Effector memory CD4-positive, alpha-beta T cell (primary cell): Measurements from ENCODE around the gene BYSL.

Experiments used
- DNase-seq, 3 donors: peaks; one replicate each; pipeline ENCODE4 v3.0.0-alpha.2; 2020
- H3K27ac ChIP-seq: 2 replicates; pipeline ENCODE4 v1.7.0; 2013; ENCODE audit warnings: mild to moderate bottlenecking, low read length, moderate library complexity; ENCODE audit not compliant: insufficient read depth, poor library complexity, severe bottlenecking
- H3K27me3 ChIP-seq: replicated peaks from 2 replicates; pipeline ENCODE4 v1.7.0; 2013; ENCODE audit warnings: mild to moderate bottlenecking, low read length; ENCODE audit not compliant: insufficient read depth, control insufficient read depth, poor library complexity, severe bottlenecking
- H3K36me3 ChIP-seq: 2 replicates; pipeline ENCODE4 v1.7.0; 2013; ENCODE audit warnings: mild to moderate bottlenecking, low read length, moderate library complexity; ENCODE audit not compliant: control insufficient read depth, insufficient read depth
- H3K4me1 ChIP-seq: 2 replicates; pipeline ENCODE4 v1.7.0; 2013; ENCODE audit warnings: low read length, mild to moderate bottlenecking; ENCODE audit not compliant: control insufficient read depth, insufficient read depth, poor library complexity, severe bottlenecking
- H3K4me3 ChIP-seq: 2 replicates; pipeline ENCODE4 v1.7.0; 2013; ENCODE audit warnings: low read length, low read depth, mild to moderate bottlenecking; ENCODE audit not compliant: insufficient read depth, poor library complexity, severe bottlenecking
- H3K9me3 ChIP-seq: 2 replicates; pipeline ENCODE4 v1.7.0; 2013; ENCODE audit warnings: mild to moderate bottlenecking, low read length, moderate library complexity; ENCODE audit not compliant: control insufficient read depth

Gene BYSL

DNA sequence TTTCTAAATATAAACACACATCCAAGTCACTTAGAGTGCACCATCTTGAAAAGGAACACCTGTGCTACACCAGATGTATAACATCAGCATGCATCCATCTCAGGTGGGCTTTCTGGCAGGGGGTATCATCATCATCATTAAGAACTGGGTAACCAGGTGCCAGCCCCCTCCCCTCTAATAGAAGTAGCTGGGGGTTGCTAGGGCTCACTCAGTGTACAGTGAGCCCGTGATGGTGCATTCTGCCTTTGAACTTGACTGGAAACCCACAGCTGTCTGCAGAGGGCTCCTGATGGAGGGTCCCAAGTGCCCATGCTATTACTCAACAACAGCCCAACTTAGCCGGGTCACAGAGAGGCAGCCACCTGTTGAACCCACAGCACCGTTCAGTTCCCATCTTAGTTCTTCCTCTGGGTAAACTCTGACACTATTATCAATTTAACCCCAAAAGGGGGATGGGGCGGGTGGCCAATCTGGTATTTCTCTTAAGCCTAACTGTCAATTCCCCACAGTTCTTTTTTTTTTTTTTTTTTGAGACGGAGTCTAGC is 53.1 kb downstream of the BYSL start:
- Histone ChIP-seq H3K9me3 (no peaks in the 10 kb centered on the region), H3K27ac (no peak overlapping the region), H3K4me1 (peaks cover 30% of the 10 kb centered on the region), H3K27me3 (no peaks in the 10 kb centered on the region), H3K4me3 (no peak overlapping the region), H3K36me3 (peaks cover 13% of the 10 kb centered on the region)
- no peak for DNase-seq

DNA sequence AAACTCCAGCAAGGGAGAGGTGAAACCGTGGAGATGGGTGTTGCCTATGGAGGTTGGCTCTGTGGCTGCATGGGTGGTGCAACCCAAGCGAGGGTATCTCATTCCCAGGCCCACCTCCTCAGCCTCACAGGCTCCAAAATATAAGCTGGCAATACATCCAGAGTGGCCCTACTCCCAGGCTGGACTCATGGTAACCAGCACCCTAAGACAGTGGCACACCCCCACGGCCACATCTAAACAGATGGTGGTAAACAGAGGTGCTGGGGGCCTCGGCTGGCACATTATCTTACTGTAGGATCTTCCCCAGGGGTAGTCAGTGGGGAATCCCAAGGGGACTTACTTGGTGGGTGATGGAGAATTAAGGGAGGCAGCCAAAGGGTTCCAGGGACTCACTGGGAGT is 54.0 kb downstream of the BYSL start:
- H3K9me3 ChIP-seq, result no peaks in the 10 kb centered on the region
- H3K27ac ChIP-seq, result no peak overlapping the region
- peaks cover 36% of the 10 kb centered on the region for H3K4me1 ChIP-seq
- H3K27me3 ChIP-seq, result no peaks in the 10 kb centered on the region
- H3K36me3 ChIP-seq, result peaks cover 13% of the 10 kb centered on the region
- DNase-seq, result no peak
- H3K4me3 ChIP-seq, result no peak overlapping the region

DNA sequence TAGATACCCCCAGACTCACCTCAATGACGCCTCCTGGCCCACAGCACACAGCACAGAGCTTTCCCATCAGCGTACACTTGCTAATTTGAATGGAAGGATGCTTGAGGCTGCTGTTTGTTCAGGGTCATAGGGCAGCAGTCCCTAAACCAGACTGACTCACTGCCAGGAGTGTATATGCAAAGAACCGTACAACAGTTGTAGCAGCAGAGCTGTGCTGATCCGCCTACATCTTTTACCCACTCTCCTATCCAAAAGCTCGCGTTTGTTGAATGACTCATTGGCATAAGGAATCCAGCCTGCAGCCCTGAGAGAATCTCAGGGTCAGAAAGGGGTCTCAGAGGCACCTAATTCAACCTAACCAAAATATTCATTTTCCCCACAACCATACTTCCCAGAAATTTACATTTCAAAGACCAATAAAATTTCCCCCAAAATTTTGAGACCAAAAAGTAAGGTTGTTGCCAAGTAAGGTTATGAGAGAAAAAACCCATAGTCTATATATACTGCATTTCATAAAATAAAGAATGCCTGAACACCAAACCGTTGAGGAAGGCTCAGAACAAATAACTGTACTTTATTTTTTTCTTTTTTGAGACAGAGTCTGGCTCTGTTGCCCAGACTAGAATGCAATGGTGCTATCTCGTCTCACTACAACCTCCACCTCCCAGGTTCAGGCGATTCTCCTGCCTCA is 55.6 kb downstream of the BYSL start:
- Histone ChIP-seq H3K27me3 (no peaks in the 10 kb centered on the region), H3K36me3 (peaks cover 7% of the 10 kb centered on the region), H3K9me3 (no peaks in the 10 kb centered on the region), H3K4me1 (peaks cover 33% of the 10 kb centered on the region), H3K27ac (no peak overlapping the region), H3K4me3 (no peak overlapping the region)
- no peak for DNase-seq
